ENCODE results near the gene C1QTNF6.

Gene C1QTNF6

GRCh38 chr22:37146507-37147180 is 41.4 kb downstream of the C1QTNF6 start:
- H3K27me3 Mint-ChIP-seq = no peaks in the 10 kb centered on the region
- peaks cover 30% of the 10 kb centered on the region for H3K36me3 Mint-ChIP-seq (ENCODE audit: low read depth)
- peaks cover 77% of the 10 kb centered on the region for H3K4me1 Mint-ChIP-seq (ENCODE audit: low read depth)
- peak overlapping the region; percentile 84 for H3K4me3 Mint-ChIP-seq
- peak overlapping the region; percentile 99 for H3K27ac Mint-ChIP-seq
- H3K9me3 Mint-ChIP-seq = peaks cover 4% of the 10 kb centered on the region

- Mint-ChIP-seq H3K9me3 (peaks cover 4% of the 10 kb centered on the region), H3K4me3 (peak overlapping the region; percentile 84), H3K27me3 (no peaks in the 10 kb centered on the region), H3K36me3 (ENCODE audit: low read depth) (peaks cover 30% of the 10 kb centered on the region), H3K4me1 (ENCODE audit: low read depth) (peaks cover 76% of the 10 kb centered on the region), H3K27ac (peak overlapping the region; percentile 99)
Measured at GRCh38 chr22:37146051-37146385, 42.0 kb downstream of the C1QTNF6 start.

- Mint-ChIP-seq H3K4me3 (peak overlapping the region; percentile 84), H3K4me1 (ENCODE audit: low read depth) (peaks cover 76% of the 10 kb centered on the region), H3K9me3 (no peaks in the 10 kb centered on the region), H3K36me3 (ENCODE audit: low read depth) (peaks cover 33% of the 10 kb centered on the region), H3K27ac (peak overlapping the region; percentile 99), H3K27me3 (no peaks in the 10 kb centered on the region)
Measured at GRCh38 chr22:37145180-37146050, 42.6 kb downstream of the C1QTNF6 start.

- H3K27me3 Mint-ChIP-seq = no peaks in the 10 kb centered on the region
- peaks cover 82% of the 10 kb centered on the region for H3K4me1 Mint-ChIP-seq (ENCODE audit: low read depth)
- peaks cover 40% of the 10 kb centered on the region for H3K36me3 Mint-ChIP-seq (ENCODE audit: low read depth)
- H3K9me3 Mint-ChIP-seq = no peaks in the 10 kb centered on the region
- H3K4me3 Mint-ChIP-seq = no peak overlapping the region
- H3K27ac Mint-ChIP-seq = peak overlapping the region; percentile 77
Measured at GRCh38 chr22:37144180-37144554, 43.9 kb downstream of the C1QTNF6 start.

GRCh38 chr22:37141971-37142370 is 46.1 kb downstream of the C1QTNF6 start:
- peaks cover 56% of the 10 kb centered on the region for H3K36me3 Mint-ChIP-seq (ENCODE audit: low read depth)
- H3K27ac Mint-ChIP-seq = no peak overlapping the region
- no peak overlapping the region for H3K4me3 Mint-ChIP-seq
- H3K4me1 Mint-ChIP-seq (ENCODE audit: low read depth) = peaks cover 87% of the 10 kb centered on the region
- H3K27me3 Mint-ChIP-seq = no peaks in the 10 kb centered on the region
- H3K9me3 Mint-ChIP-seq = no peaks in the 10 kb centered on the region

- no peaks in the 10 kb centered on the region for H3K27me3 Mint-ChIP-seq
- H3K4me1 Mint-ChIP-seq (ENCODE audit: low read depth) = peaks cover 87% of the 10 kb centered on the region
- H3K27ac Mint-ChIP-seq = no peak overlapping the region
- H3K36me3 Mint-ChIP-seq (ENCODE audit: low read depth) = peaks cover 58% of the 10 kb centered on the region
- no peaks in the 10 kb centered on the region for H3K9me3 Mint-ChIP-seq
- no peak overlapping the region for H3K4me3 Mint-ChIP-seq
Measured at GRCh38 chr22:37141476-37141875, 46.6 kb downstream of the C1QTNF6 start.

GRCh38 chr22:37140686-37141323 is 47.2 kb downstream of the C1QTNF6 start:
- Mint-ChIP-seq H3K4me1 (ENCODE audit: low read depth) (peaks cover 81% of the 10 kb centered on the region), H3K27ac (peak overlapping the region; percentile 88), H3K4me3 (peak overlapping the region; percentile 17), H3K27me3 (no peaks in the 10 kb centered on the region), H3K9me3 (no peaks in the 10 kb centered on the region), H3K36me3 (ENCODE audit: low read depth) (peaks cover 55% of the 10 kb centered on the region)

GRCh38 chr22:37139762-37140161 is 48.3 kb downstream of the C1QTNF6 start:
- H3K36me3 Mint-ChIP-seq (ENCODE audit: low read depth) = peaks cover 57% of the 10 kb centered on the region
- H3K27me3 Mint-ChIP-seq = no peaks in the 10 kb centered on the region
- peak overlapping the region; percentile 98 for H3K27ac Mint-ChIP-seq
- no peaks in the 10 kb centered on the region for H3K9me3 Mint-ChIP-seq
- peaks cover 70% of the 10 kb centered on the region for H3K4me1 Mint-ChIP-seq (ENCODE audit: low read depth)
- peak overlapping the region; percentile 72 for H3K4me3 Mint-ChIP-seq

- peaks cover 60% of the 10 kb centered on the region for H3K36me3 Mint-ChIP-seq (ENCODE audit: low read depth)
- H3K4me3 Mint-ChIP-seq = peak overlapping the region; percentile 72
- H3K9me3 Mint-ChIP-seq = no peaks in the 10 kb centered on the region
- peaks cover 63% of the 10 kb centered on the region for H3K4me1 Mint-ChIP-seq (ENCODE audit: low read depth)
- H3K27me3 Mint-ChIP-seq = no peaks in the 10 kb centered on the region
- peak overlapping the region; percentile 98 for H3K27ac Mint-ChIP-seq
Measured at GRCh38 chr22:37138849-37139561, 49.0 kb downstream of the C1QTNF6 start.

GRCh38 chr22:37137903-37138665 is 50.0 kb downstream of the C1QTNF6 start:
- peaks cover 53% of the 10 kb centered on the region for H3K4me1 Mint-ChIP-seq (ENCODE audit: low read depth)
- H3K36me3 Mint-ChIP-seq (ENCODE audit: low read depth) = peaks cover 60% of the 10 kb centered on the region
- H3K27me3 Mint-ChIP-seq = no peaks in the 10 kb centered on the region
- peak overlapping the region; percentile 72 for H3K4me3 Mint-ChIP-seq
- H3K27ac Mint-ChIP-seq = peak overlapping the region; percentile 98
- no peaks in the 10 kb centered on the region for H3K9me3 Mint-ChIP-seq

- Mint-ChIP-seq H3K4me1 (ENCODE audit: low read depth) (peaks cover 51% of the 10 kb centered on the region), H3K4me3 (no peak overlapping the region), H3K9me3 (no peaks in the 10 kb centered on the region), H3K27me3 (no peaks in the 10 kb centered on the region), H3K36me3 (ENCODE audit: low read depth) (peaks cover 63% of the 10 kb centered on the region), H3K27ac (peak overlapping the region; percentile 98)
Measured at GRCh38 chr22:37137131-37137530, 50.9 kb downstream of the C1QTNF6 start.

- Mint-ChIP-seq H3K27ac (peak overlapping the region; percentile 65), H3K4me1 (ENCODE audit: low read depth) (peaks cover 40% of the 10 kb centered on the region), H3K36me3 (ENCODE audit: low read depth) (peaks cover 70% of the 10 kb centered on the region)
Measured at GRCh38 chr22:37135023-37135422, 53.0 kb downstream of the C1QTNF6 start.

GRCh38 chr22:37133304-37134018 is 54.6 kb downstream of the C1QTNF6 start:
- H3K9me3 Mint-ChIP-seq = no peaks in the 10 kb centered on the region
- H3K4me1 Mint-ChIP-seq (ENCODE audit: low read depth) = peaks cover 27% of the 10 kb centered on the region
- H3K27ac Mint-ChIP-seq = peak overlapping the region; percentile 65
- H3K36me3 Mint-ChIP-seq (ENCODE audit: low read depth) = peaks cover 65% of the 10 kb centered on the region
- no peak overlapping the region for H3K4me3 Mint-ChIP-seq
- no peaks in the 10 kb centered on the region for H3K27me3 Mint-ChIP-seq

More at GRCh38 chr22:37135023-37135422, 53.0 kb downstream of the C1QTNF6 start:
- Mint-ChIP-seq H3K4me3 (no peak overlapping the region), H3K9me3 (no peaks in the 10 kb centered on the region), H3K27me3 (no peaks in the 10 kb centered on the region)

Measured in stimulated activated naive CD8-positive, alpha-beta T cell treated with anti-CD3 and anti-CD28 coated beads, Interleukin-15, Interleukin-2, amounts not matched to agents 100 ng/mL and 50 ng/mL, for 24 hours (primary cell).